Measurements from ENCODE around the gene YWHAH. TPM values are rescaled to one million over a fixed set of nuclear protein-coding genes. Genes with fewer than 3 reads are reported as not detected.

YWHAH gene
- total and polyA plus RNA-seq, 2 of the 8 experiments (the other 6 are each of a cell fraction or from before 2014, with no cell fraction given) = 146 to 247 TPM

GRCh38 chr22:31970490-31971444 is 26.4 kb downstream of the YWHAH start (continued):
- TF ChIP-seq CHD7 (IDR thresholded peaks at IDR 0.05; ENCODE audit: insufficient replicate concordance, low read length) = no peak
- no peak for TF ChIP-seq RFX5 (IDR thresholded peaks at IDR 0.05; ENCODE audit: borderline replicate concordance, low read depth, low read length)
- no peak for TF ChIP-seq GTF2F1 (IDR thresholded peaks at IDR 0.05; ENCODE audit: borderline replicate concordance, low read depth, low read length)
- TF ChIP-seq NANOG (IDR thresholded peaks at IDR 0.05; ENCODE audit: insufficient read depth, low read depth, low read length, poor library complexity, severe bottlenecking) = no peak
- no peak for TF ChIP-seq ATF3 (IDR thresholded peaks at IDR 0.05; ENCODE audit: insufficient read depth, low read depth, low read length)
- no peak for TF ChIP-seq CHD2 (IDR thresholded peaks at IDR 0.05; ENCODE audit: low read length)
- TF ChIP-seq JUN (IDR thresholded peaks at IDR 0.05; ENCODE audit: low read depth, low read length) = no peak
- no peak for TF ChIP-seq RXRA (IDR thresholded peaks at IDR 0.05; ENCODE audit: insufficient read depth, low read depth, low read length)

All from H1 (cell line).